ENCODE results near the gene B4GALNT4.
"Not testable (repeated sequence)": the region's sequence is repeated elsewhere in the genome, so short reads cannot be mapped to it uniquely, and the experiment has no call there.

Gene B4GALNT4

DNA sequence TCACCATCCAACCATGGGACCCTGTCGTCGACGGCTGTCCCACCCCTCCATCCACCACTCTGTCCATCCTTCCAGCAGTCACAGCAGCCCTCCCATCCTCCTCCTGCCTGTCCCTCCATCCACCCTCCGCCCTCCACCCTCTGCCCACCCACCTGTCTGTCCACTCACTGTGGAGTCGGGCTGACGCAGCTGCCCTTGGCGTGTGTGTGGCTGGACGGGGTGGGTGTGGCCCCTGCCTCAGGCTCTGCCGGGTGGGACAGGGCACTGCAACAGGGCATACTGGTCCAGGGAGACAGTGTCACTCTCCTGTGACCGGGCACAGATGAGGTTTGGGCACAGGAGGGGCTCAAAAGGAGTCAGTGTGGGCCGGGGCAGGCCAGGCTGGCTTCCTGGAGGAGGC is 26.6 kb downstream of the B4GALNT4 start:
- in situ Hi-C loops (cut with HindIII; ENCODE audit: low pct_unique_long_range_greater_than_20kb, low sequenced_read_pairs): no loop called here
- no peak for TF ChIP-seq JUND (IDR thresholded peaks at IDR 0.05; ENCODE audit: low read depth)
- DNase-seq (ENCODE audit: low read depth in 1 of 2, low spot score in 1 of 2): no peak

DNA sequence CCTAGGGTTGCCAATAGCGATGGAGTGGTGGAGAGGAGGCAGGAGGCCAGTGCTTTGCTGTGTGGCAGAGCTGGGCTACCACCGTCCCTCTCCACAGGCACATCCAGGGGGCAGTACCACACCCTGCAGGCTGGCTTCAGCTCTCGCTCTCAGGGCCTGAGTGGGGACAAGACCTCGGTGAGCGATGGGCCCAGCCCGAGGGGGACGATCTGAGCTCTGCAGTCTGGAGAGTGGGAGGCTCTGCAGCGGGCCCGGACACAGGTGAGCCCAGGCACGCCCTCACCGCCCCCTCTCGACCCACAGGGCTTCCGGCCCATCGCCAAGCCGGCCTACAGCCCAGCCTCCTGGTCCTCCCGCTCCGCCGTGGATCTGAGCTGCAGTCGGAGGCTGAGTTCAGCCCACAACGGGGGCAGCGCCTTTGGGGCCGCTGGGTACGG is 27.2 kb downstream of the B4GALNT4 start:
- in situ Hi-C loops (cut with HindIII; ENCODE audit: low pct_unique_long_range_greater_than_20kb, low sequenced_read_pairs): no loop called here
- no peak for TF ChIP-seq JUND (IDR thresholded peaks at IDR 0.05; ENCODE audit: low read depth)
- DNase-seq (ENCODE audit: low read depth in 1 of 2, low spot score in 1 of 2): peak in 1 of 2 experiments; percentile 27

DNA sequence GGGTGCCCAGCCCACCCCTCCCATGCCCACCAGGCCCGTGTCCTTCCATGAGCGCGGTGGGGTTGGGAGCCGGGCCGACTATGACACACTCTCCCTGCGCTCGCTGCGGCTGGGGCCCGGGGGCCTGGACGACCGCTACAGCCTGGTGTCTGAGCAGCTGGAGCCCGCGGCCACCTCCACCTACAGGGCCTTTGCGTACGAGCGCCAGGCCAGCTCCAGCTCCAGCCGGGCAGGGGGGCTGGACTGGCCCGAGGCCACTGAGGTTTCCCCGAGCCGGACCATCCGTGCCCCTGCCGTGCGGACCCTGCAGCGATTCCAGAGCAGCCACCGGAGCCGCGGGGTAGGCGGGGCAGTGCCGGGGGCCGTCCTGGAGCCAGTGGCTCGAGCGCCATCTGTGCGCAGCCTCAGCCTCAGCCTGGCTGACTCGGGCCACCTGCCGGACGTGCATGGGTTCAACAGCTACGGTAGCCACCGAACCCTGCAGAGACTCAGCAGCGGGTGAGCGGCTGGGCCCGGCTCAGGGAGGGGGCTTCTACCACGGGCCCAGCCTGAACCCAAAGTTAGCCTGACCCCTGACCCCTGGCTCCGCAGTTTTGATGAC is 27.7 kb downstream of the B4GALNT4 start:
- in situ Hi-C loops (cut with HindIII; ENCODE audit: low pct_unique_long_range_greater_than_20kb, low sequenced_read_pairs): no loop called here
- TF ChIP-seq JUND (IDR thresholded peaks at IDR 0.05; ENCODE audit: low read depth): no peak
- no peak for DNase-seq (ENCODE audit: low read depth in 1 of 2, low spot score in 1 of 2)

DNA sequence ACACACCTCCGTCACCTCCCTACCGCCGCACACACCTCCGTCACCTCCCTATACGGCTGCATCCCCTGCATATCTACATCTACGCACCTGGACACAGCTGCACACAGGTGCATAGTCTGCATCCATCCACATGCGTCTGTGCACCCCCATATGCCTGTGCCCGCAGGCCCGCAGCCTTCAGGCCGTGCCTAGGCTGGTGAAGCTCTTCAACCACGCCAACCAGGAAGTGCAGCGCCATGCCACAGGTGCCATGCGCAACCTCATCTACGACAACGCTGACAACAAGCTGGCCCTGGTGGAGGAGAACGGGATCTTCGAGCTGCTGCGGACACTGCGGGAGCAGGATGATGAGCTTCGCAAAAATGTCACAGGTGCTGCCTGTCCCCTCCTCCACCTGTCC is 29.5 kb downstream of the B4GALNT4 start:
- in situ Hi-C loops (cut with HindIII; ENCODE audit: low pct_unique_long_range_greater_than_20kb, low sequenced_read_pairs): no loop called here
- TF ChIP-seq JUND (IDR thresholded peaks at IDR 0.05; ENCODE audit: low read depth): no peak
- peak in 1 of 2 experiments; percentile 24 for DNase-seq (ENCODE audit: low read depth in 1 of 2, low spot score in 1 of 2)

DNA sequence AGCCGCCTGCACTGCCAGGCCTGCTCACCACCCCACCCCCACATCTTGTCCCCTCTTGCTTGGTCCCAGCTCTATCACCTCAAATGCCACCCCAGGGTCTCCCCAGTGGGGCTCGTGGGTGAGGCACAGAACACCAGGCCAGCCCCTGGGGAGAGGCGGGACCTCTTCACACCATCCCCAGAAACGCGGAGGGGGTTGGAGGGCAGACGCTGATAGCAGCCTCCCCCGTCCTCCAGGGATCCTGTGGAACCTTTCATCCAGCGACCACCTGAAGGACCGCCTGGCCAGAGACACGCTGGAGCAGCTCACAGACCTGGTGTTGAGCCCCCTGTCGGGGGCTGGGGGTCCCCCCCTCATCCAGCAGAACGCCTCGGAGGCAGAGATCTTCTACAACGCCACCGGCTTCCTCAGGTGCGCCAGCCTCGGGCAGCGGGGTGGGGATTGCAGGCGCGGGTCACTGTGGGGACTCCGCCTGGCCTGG is 30.5 kb downstream of the B4GALNT4 start:
- no peak for DNase-seq (ENCODE audit: low read depth in 1 of 2, low spot score in 1 of 2)
- in situ Hi-C loops (cut with HindIII; ENCODE audit: low pct_unique_long_range_greater_than_20kb, low sequenced_read_pairs): no loop called here
- no peak for TF ChIP-seq JUND (IDR thresholded peaks at IDR 0.05; ENCODE audit: low read depth)

DNA sequence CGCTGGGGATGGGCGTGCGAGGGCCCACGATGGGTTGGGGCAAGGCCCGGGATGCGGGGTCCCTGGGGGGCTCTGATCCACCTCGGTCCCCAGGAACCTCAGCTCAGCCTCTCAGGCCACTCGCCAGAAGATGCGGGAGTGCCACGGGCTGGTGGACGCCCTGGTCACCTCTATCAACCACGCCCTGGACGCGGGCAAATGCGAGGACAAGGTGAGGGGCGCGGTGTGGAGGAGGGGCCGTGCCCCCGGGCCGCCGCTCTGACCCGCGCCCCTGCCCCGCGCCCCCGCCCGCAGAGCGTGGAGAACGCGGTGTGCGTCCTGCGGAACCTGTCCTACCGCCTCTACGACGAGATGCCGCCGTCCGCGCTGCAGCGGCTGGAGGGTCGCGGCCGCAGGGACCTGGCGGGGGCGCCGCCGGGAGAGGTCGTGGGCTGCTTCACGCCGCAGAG is 31.0 kb downstream of the B4GALNT4 start:
- DNase-seq (ENCODE audit: low read depth in 1 of 2, low spot score in 1 of 2): no peak
- no peak for TF ChIP-seq JUND (IDR thresholded peaks at IDR 0.05; ENCODE audit: low read depth)
- in situ Hi-C loops (cut with HindIII; ENCODE audit: low pct_unique_long_range_greater_than_20kb, low sequenced_read_pairs): no loop called here

DNA sequence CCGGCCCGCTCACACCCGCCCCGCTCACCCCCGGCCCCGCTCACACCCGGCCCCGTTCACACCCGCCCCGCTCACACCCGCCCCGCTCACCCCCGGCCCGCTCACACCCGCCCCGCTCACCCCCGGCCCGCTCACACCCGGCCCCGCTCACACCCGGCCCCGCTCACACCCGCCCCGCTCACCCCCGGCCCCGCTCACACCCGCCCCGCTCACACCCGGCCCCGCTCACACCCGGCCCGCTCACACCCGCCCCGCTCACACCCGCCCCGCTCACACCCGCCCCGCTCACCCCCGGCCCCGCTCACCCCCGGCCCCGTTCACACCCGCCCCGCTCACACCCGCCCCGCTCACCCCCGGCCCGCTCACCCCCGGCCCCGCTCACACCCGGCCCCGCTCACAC is 31.9 kb downstream of the B4GALNT4 start:
- in situ Hi-C loops (cut with HindIII; ENCODE audit: low pct_unique_long_range_greater_than_20kb, low sequenced_read_pairs): not testable (repeated sequence)

DNA sequence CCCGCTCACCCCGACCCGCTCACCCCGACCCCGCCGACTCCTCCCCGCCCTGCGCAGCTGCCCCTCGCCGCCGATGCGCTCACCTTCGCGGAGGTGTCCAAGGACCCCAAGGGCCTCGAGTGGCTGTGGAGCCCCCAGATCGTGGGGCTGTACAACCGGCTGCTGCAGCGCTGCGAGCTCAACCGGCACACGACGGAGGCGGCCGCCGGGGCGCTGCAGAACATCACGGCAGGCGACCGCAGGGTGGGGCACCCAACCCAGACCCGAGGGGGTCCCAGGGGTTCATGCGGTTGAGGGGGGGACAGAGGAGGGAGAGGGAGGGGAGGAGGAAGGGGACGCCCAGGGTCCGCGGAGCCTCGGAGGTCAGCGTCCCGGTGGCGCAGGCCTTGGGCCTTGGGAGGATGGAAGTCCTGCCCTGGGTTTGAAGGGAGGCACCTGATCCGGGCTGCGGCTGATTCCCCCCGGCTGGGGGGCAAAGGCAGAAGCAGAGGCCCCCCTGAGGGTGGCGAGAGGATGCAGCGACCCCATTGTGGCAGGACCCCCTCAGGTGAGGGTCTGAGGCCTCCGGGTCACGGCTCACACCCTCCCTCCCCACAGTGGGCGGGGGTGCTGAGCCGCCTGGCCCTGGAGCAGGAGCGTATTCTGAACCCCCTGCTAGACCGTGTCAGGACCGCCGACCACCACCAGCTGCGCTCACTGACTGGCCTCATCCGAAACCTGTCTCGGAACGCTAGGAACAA is 33.9 kb downstream of the B4GALNT4 start:
- DNase-seq (ENCODE audit: low read depth in 1 of 2, low spot score in 1 of 2): no peak
- in situ Hi-C loops (cut with HindIII; ENCODE audit: low pct_unique_long_range_greater_than_20kb, low sequenced_read_pairs): no loop called here

More for the DNA sequence above, 31.9 kb downstream of the B4GALNT4 start:
- not testable (repeated sequence) for DNase-seq (ENCODE audit: low read depth in 1 of 2, low spot score in 1 of 2)

DNA sequence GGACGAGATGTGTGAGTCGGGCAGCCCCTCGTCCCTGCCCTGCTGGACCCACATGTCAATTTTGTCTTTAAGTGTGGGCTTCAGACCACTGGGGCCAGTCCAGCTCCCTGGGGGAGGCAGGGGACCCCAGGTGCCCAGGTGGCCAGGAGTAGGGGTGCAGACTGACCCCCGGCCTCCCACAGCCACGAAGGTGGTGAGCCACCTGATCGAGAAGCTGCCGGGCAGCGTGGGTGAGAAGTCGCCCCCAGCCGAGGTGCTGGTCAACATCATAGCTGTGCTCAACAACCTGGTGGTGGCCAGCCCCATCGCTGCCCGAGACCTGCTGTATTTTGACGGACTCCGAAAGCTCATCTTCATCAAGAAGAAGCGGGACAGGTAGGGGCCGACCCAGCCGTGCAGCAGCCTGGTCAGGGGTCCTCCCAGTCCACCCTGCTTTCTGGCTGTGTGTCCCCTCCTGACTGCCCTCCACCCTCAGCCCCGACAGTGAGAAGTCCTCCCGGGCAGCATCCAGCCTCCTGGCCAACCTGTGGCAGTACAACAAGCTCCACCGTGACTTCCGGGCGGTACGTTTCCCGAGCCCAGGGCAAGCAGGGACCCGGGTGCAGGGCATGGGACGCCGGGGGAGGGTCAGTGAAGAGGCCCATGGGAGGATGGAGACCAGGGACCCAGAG is 34.6 kb downstream of the B4GALNT4 start:
- TF ChIP-seq JUND (IDR thresholded peaks at IDR 0.05; ENCODE audit: low read depth): no peak
- DNase-seq (ENCODE audit: low read depth in 1 of 2, low spot score in 1 of 2): no peak
- in situ Hi-C loops (cut with HindIII; ENCODE audit: low pct_unique_long_range_greater_than_20kb, low sequenced_read_pairs): no loop called here

More for the DNA sequence above, 33.9 kb downstream of the B4GALNT4 start:
- TF ChIP-seq JUND (IDR thresholded peaks at IDR 0.05; ENCODE audit: low read depth): no peak

DNA sequence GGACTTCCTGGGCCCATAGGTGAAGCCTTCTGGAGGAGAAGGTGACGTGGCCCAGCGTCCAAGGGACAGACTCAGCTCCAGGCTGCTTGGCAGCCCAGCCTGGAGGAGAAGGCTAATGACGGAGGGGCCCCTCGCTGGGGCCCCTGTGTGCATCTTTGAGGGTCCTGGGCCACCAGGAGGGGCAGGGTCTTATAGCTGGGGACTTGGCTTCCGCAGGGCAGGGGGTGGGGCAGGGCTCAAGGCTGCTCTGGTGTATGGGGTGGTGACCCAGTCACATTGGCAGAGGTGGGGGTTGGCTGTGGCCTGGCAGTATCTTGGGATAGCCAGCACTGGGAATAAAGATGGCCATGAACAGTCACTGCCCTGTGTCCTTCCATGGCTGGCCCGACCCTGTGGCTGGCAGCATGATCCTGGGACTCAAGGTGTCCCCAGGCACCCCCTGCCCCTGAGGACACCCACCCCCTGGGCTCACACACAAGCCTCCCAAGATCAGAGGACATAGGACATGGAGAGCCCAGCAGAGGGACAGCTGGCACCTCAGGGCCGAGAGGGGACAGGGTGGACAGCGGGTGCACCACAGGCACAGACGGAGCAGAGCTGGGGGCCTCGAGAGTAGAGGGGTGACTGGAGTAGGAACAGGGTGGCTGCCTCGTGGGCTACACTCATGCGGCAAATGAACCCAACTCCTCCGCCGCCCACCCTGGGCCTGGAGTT is 35.4 kb downstream of the B4GALNT4 start:
- no peak for TF ChIP-seq JUND (IDR thresholded peaks at IDR 0.05; ENCODE audit: low read depth)
- DNase-seq (ENCODE audit: low read depth in 1 of 2, low spot score in 1 of 2): no peak
- in situ Hi-C loops (cut with HindIII; ENCODE audit: low pct_unique_long_range_greater_than_20kb, low sequenced_read_pairs): no loop called here

DNA sequence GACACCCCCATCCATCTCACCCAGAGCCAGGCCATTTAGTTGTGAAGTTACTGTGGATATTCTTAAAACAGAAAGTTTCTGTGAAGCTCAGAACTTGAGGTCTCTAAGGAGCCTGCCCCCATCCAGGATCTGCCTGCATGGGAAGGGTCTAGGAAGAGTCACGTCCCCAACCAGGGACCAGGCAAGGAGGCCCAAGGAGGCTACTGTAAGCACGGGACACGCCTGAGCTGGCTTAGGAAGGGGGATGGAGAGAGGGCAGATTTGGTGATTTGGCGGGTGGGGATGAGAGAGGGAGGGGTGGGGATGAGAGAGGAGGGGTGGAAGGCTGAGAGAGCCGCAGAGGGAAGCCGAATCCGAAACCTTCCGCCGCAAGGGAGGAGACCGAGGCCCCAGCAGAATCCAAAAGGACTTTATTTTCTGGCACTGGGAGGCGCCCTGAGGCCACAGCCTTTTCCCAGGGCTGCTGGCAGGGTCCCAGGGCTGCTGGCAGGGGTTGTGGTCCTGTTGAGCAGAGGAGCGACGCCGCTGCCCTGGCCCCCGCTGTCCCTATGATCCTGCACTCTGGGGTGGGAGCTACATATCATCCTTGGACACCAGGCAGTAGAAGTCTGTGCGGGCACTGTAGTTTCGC is 36.1 kb downstream of the B4GALNT4 start:
- in situ Hi-C loops (cut with HindIII; ENCODE audit: low pct_unique_long_range_greater_than_20kb, low sequenced_read_pairs): no loop called here
- DNase-seq (ENCODE audit: low read depth in 1 of 2, low spot score in 1 of 2): peak in 1 of 2 experiments; percentile 23
- TF ChIP-seq JUND (IDR thresholded peaks at IDR 0.05; ENCODE audit: low read depth): no peak

Measured in T47D (cell line).